Measurements from ENCODE around the gene HSF2BP. TPM values are rescaled to one million over a fixed set of nuclear protein-coding genes. Genes with fewer than 3 reads are reported as not detected.

HSF2BP gene
- total RNA-seq, 1 donor: 1.8 TPM

- Histone ChIP-seq H3K27ac (ENCODE audit: low read depth, low read length) (no peak overlapping the region), H3K27me3 (ENCODE audit: insufficient read depth, low read length) (peaks cover 4% of the 10 kb centered on the region), H3K4me1 (ENCODE audit: insufficient read depth, low read length) (no peaks in the 10 kb centered on the region), H4K20me1 (ENCODE audit: insufficient read depth, low read length) (no peaks in the 10 kb centered on the region), H3K4me3 (ENCODE audit: insufficient read depth, low read length) (no peak overlapping the region), H3K9me3 (ENCODE audit: low read depth, low read length) (peaks cover 4% of the 10 kb centered on the region), H3K4me2 (ENCODE audit: insufficient read depth, low read length) (no peak overlapping the region), H2AFZ (ENCODE audit: low read length) (no peak overlapping the region), H3K36me3 (ENCODE audit: insufficient read depth, low read length) (no peaks in the 10 kb centered on the region), H3K79me2 (ENCODE audit: insufficient read depth, low read length) (no peaks in the 10 kb centered on the region)
- no peak for DNase-seq (ENCODE audit: insufficient read length, low spot score, missing footprints)
- no peak for TF ChIP-seq CTCF (IDR thresholded peaks at IDR 0.05; ENCODE audit: extremely low read depth, low read depth, low read length)
Measured at GRCh38 chr21:43624339-43624738, 34.9 kb downstream of the HSF2BP start.

GRCh38 chr21:43623588-43623987, 35.7 kb downstream of the HSF2BP start:
- Histone ChIP-seq H3K4me1 (ENCODE audit: insufficient read depth, low read length) (no peaks in the 10 kb centered on the region), H3K27ac (ENCODE audit: low read depth, low read length) (no peak overlapping the region), H3K9me3 (ENCODE audit: low read depth, low read length) (peaks cover 4% of the 10 kb centered on the region), H3K79me2 (ENCODE audit: insufficient read depth, low read length) (no peaks in the 10 kb centered on the region), H3K27me3 (ENCODE audit: insufficient read depth, low read length) (peaks cover 4% of the 10 kb centered on the region), H2AFZ (ENCODE audit: low read length) (no peak overlapping the region), H3K36me3 (ENCODE audit: insufficient read depth, low read length) (no peaks in the 10 kb centered on the region), H4K20me1 (ENCODE audit: insufficient read depth, low read length) (no peaks in the 10 kb centered on the region), H3K4me3 (ENCODE audit: insufficient read depth, low read length) (no peak overlapping the region), H3K4me2 (ENCODE audit: insufficient read depth, low read length) (no peak overlapping the region)
- TF ChIP-seq CTCF (IDR thresholded peaks at IDR 0.05; ENCODE audit: extremely low read depth, low read depth, low read length): no peak
- DNase-seq (ENCODE audit: insufficient read length, low spot score, missing footprints): peak; percentile 71

GRCh38 chr21:43622796-43623195, 36.5 kb downstream of the HSF2BP start:
- Histone ChIP-seq H2AFZ (ENCODE audit: low read length) (no peak overlapping the region), H3K4me1 (ENCODE audit: insufficient read depth, low read length) (no peaks in the 10 kb centered on the region), H4K20me1 (ENCODE audit: insufficient read depth, low read length) (no peaks in the 10 kb centered on the region), H3K4me2 (ENCODE audit: insufficient read depth, low read length) (no peak overlapping the region), H3K27ac (ENCODE audit: low read depth, low read length) (no peak overlapping the region), H3K4me3 (ENCODE audit: insufficient read depth, low read length) (no peak overlapping the region), H3K9me3 (ENCODE audit: low read depth, low read length) (peaks cover 4% of the 10 kb centered on the region), H3K27me3 (ENCODE audit: insufficient read depth, low read length) (peaks cover 4% of the 10 kb centered on the region), H3K36me3 (ENCODE audit: insufficient read depth, low read length) (no peaks in the 10 kb centered on the region), H3K79me2 (ENCODE audit: insufficient read depth, low read length) (no peaks in the 10 kb centered on the region)
- TF ChIP-seq CTCF (IDR thresholded peaks at IDR 0.05; ENCODE audit: extremely low read depth, low read depth, low read length): no peak
- no peak for DNase-seq (ENCODE audit: insufficient read length, low spot score, missing footprints)

- Histone ChIP-seq H3K27me3 (ENCODE audit: insufficient read depth, low read length) (no peaks in the 10 kb centered on the region), H3K4me2 (ENCODE audit: insufficient read depth, low read length) (no peak overlapping the region)
Measured at GRCh38 chr21:43619856-43620255, 39.4 kb downstream of the HSF2BP start.

More at GRCh38 chr21:43619856-43620255, 39.4 kb downstream of the HSF2BP start:
- peak; percentile 18 for TF ChIP-seq CTCF (IDR thresholded peaks at IDR 0.05; ENCODE audit: extremely low read depth, low read depth, low read length)
- DNase-seq (ENCODE audit: insufficient read length, low spot score, missing footprints): no peak
- H3K36me3 ChIP-seq (ENCODE audit: insufficient read depth, low read length): no peaks in the 10 kb centered on the region
- no peak overlapping the region for H2AFZ ChIP-seq (ENCODE audit: low read length)
- H3K4me3 ChIP-seq (ENCODE audit: insufficient read depth, low read length): no peak overlapping the region
- H3K4me1 ChIP-seq (ENCODE audit: insufficient read depth, low read length): no peaks in the 10 kb centered on the region
- no peaks in the 10 kb centered on the region for H3K79me2 ChIP-seq (ENCODE audit: insufficient read depth, low read length)
- no peak overlapping the region for H3K27ac ChIP-seq (ENCODE audit: low read depth, low read length)
- no peaks in the 10 kb centered on the region for H4K20me1 ChIP-seq (ENCODE audit: insufficient read depth, low read length)
- H3K9me3 ChIP-seq (ENCODE audit: low read depth, low read length): peaks cover 4% of the 10 kb centered on the region

Data from osteoblast (primary cell).